ENCODE data around the gene SLC35F3.

DNA sequence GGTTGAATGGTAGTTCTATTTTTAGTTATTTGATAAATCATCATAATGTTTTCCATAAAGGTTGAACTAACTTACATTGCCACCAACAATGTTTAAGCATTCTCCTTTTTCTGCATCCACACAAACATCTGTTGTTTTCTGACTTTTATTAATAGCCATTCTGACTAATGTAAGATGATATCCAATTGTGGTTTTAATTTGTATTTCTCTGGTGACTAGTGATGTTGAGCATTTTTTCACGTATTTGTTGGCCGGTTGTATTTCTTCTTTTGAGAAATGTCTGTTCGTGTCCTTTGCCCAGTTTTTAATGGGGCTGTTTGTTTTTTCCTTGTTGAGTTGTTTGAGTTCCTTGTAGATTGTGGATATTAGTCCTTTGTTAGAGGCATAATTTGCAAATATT is 24.6 kb upstream of the SLC35F3 start:
- no peak for TF ChIP-seq CTCF (IDR thresholded peaks at IDR 0.05)
- no peak for TF ChIP-seq POLR2A (IDR thresholded peaks at IDR 0.05)
- TF ChIP-seq POLR2AphosphoS5 (IDR thresholded peaks at IDR 0.05; ENCODE audit: insufficient read depth in 1 of 2, low read depth in 1 of 2), result no peak
